Upper lobe of left lung (tissue), 4 donors: ENCODE results near the gene GPC4.

Experiments used
- EP300 ChIP-seq, 4 donors: sonication (generic); formaldehyde crosslinking; IDR thresholded peaks; one replicate each; pipeline ENCODE4 v1.5.1; 2017; ENCODE audit warnings: antibody characterized with exemption in 4 of 4, control low read depth in 2 of 4
- POLR2AphosphoS5 ChIP-seq, 2 donors: sonication (generic); formaldehyde crosslinking; IDR thresholded peaks; one replicate each; pipeline ENCODE4 v1.5.1; 2017; ENCODE audit warnings: antibody characterized with exemption in 2 of 2
- TF ChIP-seq, protein P1 (sequence below), 6 experiments: fragments of 450-650 bp in 4 of 6; fragments of 200-600 bp in 2 of 6; sonication (generic) in 2 of 6; IDR thresholded peaks; one replicate each; pipeline ENCODE4 v1.5.1; 2016 to 2019; ENCODE audit warnings: antibody characterized with exemption in 6 of 6

DNA sequence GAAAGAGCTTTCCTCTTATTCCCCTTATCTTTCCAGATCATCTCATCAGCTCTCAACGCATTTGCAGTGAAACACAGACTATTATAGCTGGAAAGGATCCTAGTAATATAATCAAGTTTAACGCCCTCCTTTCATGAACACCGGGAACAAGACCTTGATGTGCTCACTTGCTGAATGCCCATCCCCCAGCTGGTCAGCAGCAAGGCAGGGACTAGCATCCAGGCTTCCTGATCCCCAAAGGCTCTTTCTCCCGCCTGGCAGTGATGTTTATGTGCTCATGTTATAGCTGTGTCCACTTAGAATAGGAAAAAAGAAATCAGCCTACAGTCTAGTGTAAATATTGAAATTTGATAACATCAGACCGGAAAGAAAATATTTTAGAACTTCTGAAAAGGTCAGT is 24.6 kb downstream of the GPC4 start:
- no peak for TF ChIP-seq EP300 (IDR thresholded peaks at IDR 0.05)
- TF ChIP-seq POLR2AphosphoS5 (IDR thresholded peaks at IDR 0.05), result no peak
- TF ChIP-seq, protein P1, sequence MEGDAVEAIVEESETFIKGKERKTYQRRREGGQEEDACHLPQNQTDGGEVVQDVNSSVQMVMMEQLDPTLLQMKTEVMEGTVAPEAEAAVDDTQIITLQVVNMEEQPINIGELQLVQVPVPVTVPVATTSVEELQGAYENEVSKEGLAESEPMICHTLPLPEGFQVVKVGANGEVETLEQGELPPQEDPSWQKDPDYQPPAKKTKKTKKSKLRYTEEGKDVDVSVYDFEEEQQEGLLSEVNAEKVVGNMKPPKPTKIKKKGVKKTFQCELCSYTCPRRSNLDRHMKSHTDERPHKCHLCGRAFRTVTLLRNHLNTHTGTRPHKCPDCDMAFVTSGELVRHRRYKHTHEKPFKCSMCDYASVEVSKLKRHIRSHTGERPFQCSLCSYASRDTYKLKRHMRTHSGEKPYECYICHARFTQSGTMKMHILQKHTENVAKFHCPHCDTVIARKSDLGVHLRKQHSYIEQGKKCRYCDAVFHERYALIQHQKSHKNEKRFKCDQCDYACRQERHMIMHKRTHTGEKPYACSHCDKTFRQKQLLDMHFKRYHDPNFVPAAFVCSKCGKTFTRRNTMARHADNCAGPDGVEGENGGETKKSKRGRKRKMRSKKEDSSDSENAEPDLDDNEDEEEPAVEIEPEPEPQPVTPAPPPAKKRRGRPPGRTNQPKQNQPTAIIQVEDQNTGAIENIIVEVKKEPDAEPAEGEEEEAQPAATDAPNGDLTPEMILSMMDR (IDR thresholded peaks at IDR 0.05), result no peak
